Parathyroid adenoma (tissue), 2 donors: ENCODE results near the gene FAM124B.

Source experiments
- H2AFZ ChIP-seq: fragments of 300-600 bp; sonication (generic); one replicate; pipeline ENCODE4 v1.7.0; 2017; ENCODE audit warnings: antibody characterized with exemption, mild to moderate bottlenecking
- H3K27ac ChIP-seq: fragments of 300-600 bp; sonication (generic); one replicate; pipeline ENCODE4 v1.7.0; 2017
- H3K27me3 ChIP-seq: fragments of 300-600 bp; sonication (generic); one replicate; pipeline ENCODE4 v1.7.0; 2017; ENCODE audit warnings: low read length; ENCODE audit not compliant: control insufficient read depth, insufficient read depth
- H3K36me3 ChIP-seq: fragments of 300-600 bp; sonication (generic); one replicate; pipeline ENCODE4 v1.7.0; 2017; ENCODE audit warnings: low read length; ENCODE audit not compliant: control insufficient read depth, insufficient read depth
- H3K4me1 ChIP-seq: fragments of 300-600 bp; sonication (generic); one replicate; pipeline ENCODE4 v1.7.0; 2017; ENCODE audit warnings: control low read depth
- H3K4me2 ChIP-seq: fragments of 300-600 bp; sonication (generic); one replicate; pipeline ENCODE4 v1.7.0; 2017; ENCODE audit warnings: low read length
- H3K4me3 ChIP-seq: fragments of 300-600 bp; sonication (generic); one replicate; pipeline ENCODE4 v1.7.0; 2017; ENCODE audit warnings: low read depth, low read length
- H3K79me2 ChIP-seq: fragments of 300-600 bp; sonication (generic); one replicate; pipeline ENCODE4 v1.7.0; 2017; ENCODE audit warnings: control low read depth
- H3K9ac ChIP-seq: fragments of 300-600 bp; sonication (generic); one replicate; pipeline ENCODE4 v1.7.0; 2017; ENCODE audit warnings: mild to moderate bottlenecking
- H3K9me3 ChIP-seq: fragments of 300-600 bp; sonication (generic); one replicate; pipeline ENCODE4 v1.7.0; 2017; ENCODE audit warnings: low read length; ENCODE audit not compliant: control insufficient read depth
- TF ChIP-seq, protein P1 (sequence below): fragments of 300-600 bp; sonication (generic); IDR thresholded peaks from one replicate; pipeline ENCODE4 v1.7.0; 2017; ENCODE audit warnings: antibody characterized with exemption, mild to moderate bottlenecking
- donor health status: primary hyperparathyroidism.

The FAM124B gene

DNA sequence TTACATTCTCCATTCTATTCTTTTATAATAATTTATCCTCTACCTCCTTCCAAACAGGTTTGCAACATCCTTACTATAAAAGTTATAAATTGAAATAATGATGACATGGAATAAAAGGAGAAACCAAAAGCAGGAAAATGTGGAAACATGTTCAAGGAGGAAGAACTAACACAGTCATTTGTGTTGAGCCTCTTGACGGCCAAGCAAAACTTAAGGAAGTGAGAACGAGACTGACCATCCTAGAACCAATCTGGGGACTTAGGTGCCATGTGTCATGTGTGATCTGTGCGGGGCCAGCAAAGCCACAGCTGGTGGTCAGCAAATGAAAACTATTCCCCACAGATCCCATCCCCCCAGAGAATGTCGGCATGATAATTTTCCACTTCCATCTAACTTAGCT lies 25.6 kb upstream of the FAM124B start:
- H3K4me3 ChIP-seq, result no peak overlapping the region
- no peaks in the 10 kb centered on the region for H3K79me2 ChIP-seq
- no peaks in the 10 kb centered on the region for H3K9me3 ChIP-seq
- H3K4me1 ChIP-seq, result no peaks in the 10 kb centered on the region
- H3K36me3 ChIP-seq, result no peaks in the 10 kb centered on the region
- no peak overlapping the region for H3K9ac ChIP-seq
- H3K27me3 ChIP-seq, result no peaks in the 10 kb centered on the region
- TF ChIP-seq, protein P1, sequence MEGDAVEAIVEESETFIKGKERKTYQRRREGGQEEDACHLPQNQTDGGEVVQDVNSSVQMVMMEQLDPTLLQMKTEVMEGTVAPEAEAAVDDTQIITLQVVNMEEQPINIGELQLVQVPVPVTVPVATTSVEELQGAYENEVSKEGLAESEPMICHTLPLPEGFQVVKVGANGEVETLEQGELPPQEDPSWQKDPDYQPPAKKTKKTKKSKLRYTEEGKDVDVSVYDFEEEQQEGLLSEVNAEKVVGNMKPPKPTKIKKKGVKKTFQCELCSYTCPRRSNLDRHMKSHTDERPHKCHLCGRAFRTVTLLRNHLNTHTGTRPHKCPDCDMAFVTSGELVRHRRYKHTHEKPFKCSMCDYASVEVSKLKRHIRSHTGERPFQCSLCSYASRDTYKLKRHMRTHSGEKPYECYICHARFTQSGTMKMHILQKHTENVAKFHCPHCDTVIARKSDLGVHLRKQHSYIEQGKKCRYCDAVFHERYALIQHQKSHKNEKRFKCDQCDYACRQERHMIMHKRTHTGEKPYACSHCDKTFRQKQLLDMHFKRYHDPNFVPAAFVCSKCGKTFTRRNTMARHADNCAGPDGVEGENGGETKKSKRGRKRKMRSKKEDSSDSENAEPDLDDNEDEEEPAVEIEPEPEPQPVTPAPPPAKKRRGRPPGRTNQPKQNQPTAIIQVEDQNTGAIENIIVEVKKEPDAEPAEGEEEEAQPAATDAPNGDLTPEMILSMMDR, result no peak
- no peak overlapping the region for H2AFZ ChIP-seq
- H3K27ac ChIP-seq, result no peak overlapping the region
- no peak overlapping the region for H3K4me2 ChIP-seq

DNA sequence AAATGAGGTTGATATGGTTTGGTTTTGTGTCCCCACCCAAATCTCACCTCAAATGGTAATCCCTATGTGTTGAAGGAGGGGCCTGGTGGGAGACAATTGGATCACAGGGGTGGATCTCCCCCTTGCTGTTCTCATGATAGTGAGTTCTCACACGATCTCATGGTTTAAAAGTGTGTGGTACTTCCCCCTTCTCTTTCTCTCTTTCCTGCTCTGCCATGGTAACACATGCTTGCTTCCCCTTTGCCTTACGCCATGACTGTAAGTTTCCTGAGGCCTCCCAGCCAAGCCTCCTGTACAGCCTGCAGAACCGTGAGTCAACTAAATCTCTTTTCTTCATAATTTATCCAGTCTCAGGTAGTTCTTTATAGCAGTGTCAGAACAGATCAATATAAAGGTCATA lies 24.7 kb upstream of the FAM124B start:
- no peak overlapping the region for H2AFZ ChIP-seq
- H3K27me3 ChIP-seq, result no peaks in the 10 kb centered on the region
- H3K4me1 ChIP-seq, result peaks cover 3% of the 10 kb centered on the region
- no peaks in the 10 kb centered on the region for H3K36me3 ChIP-seq
- H3K9ac ChIP-seq, result no peak overlapping the region
- TF ChIP-seq, protein P1, result no peak
- H3K27ac ChIP-seq, result no peak overlapping the region
- no peaks in the 10 kb centered on the region for H3K79me2 ChIP-seq
- no peaks in the 10 kb centered on the region for H3K9me3 ChIP-seq
- H3K4me3 ChIP-seq, result no peak overlapping the region
- no peak overlapping the region for H3K4me2 ChIP-seq

DNA sequence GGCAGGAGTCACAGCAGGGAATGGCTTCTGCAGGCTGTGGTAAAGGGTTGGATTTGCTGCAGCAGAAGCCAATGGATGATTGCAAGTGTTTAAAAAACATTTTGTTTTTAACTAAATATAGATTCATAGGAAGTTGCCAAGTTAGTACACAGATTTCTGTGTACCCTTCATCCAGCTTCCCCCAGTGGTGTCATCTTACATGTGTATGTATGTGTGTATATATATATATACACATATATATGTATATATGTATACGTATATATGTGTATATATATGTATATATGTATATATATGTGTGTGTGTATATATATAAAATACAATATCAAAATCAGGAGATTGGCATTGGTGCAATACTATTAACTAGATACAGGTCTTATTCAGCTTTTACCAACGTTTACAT lies 19.2 kb upstream of the FAM124B start:
- Histone ChIP-seq H3K4me1 (peaks cover 21% of the 10 kb centered on the region), H3K27me3 (no peaks in the 10 kb centered on the region), H3K4me2 (no peak overlapping the region), H3K79me2 (no peaks in the 10 kb centered on the region), H3K9me3 (no peaks in the 10 kb centered on the region), H3K27ac (no peak overlapping the region), H3K9ac (no peak overlapping the region), H3K4me3 (no peak overlapping the region), H2AFZ (no peak overlapping the region), H3K36me3 (no peaks in the 10 kb centered on the region)
- TF ChIP-seq, protein P1, result no peak

DNA sequence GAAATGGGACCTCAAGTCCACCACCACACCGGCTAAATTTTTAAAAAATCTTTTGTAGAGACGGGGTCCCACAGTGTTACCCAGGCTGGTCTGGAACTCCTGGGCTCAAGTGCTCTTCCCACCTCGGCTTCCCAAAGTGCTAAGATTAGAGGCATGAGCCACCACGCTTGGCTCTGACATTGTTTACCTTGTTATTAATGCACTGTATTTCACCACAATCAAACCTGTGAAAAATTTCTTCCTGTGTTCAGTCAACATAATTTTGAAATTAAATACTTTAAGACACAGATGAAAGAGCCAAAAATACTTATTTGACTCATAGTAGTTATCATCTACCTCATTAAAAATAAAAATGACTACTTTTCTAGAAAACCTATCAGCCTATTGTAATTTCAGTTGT lies 16.0 kb upstream of the FAM124B start:
- Histone ChIP-seq H3K9me3 (no peaks in the 10 kb centered on the region), H3K36me3 (no peaks in the 10 kb centered on the region), H3K9ac (no peak overlapping the region), H3K4me3 (no peak overlapping the region), H2AFZ (peak overlapping the region; percentile 42), H3K4me1 (peaks cover 26% of the 10 kb centered on the region), H3K79me2 (no peaks in the 10 kb centered on the region), H3K27ac (peak overlapping the region; percentile 68), H3K27me3 (no peaks in the 10 kb centered on the region), H3K4me2 (no peak overlapping the region)
- TF ChIP-seq, protein P1, result no peak

DNA sequence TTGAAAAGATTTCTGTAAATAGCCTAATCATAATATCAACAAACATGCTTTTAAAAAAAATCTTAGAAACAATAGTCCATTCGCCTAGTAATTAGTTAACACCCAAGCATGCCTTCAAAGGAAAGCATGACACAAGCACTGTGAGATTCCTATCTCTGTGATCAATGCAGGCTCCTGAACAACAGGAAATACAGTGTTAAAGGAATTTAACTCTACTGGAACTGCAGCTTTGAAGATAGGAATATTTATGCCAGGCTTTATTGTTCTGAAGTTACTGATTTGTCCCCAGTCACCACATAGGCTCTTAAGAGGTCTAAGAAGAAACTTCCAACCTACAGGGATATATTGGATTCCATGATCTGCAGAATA lies 15.4 kb upstream of the FAM124B start:
- peaks cover 30% of the 10 kb centered on the region for H3K4me1 ChIP-seq
- H3K79me2 ChIP-seq, result no peaks in the 10 kb centered on the region
- no peaks in the 10 kb centered on the region for H3K36me3 ChIP-seq
- peak overlapping the region; percentile 68 for H3K27ac ChIP-seq
- no peak overlapping the region for H3K9ac ChIP-seq
- H3K4me2 ChIP-seq, result no peak overlapping the region
- H2AFZ ChIP-seq, result peak overlapping the region; percentile 42
- no peak overlapping the region for H3K4me3 ChIP-seq
- H3K27me3 ChIP-seq, result no peaks in the 10 kb centered on the region
- no peaks in the 10 kb centered on the region for H3K9me3 ChIP-seq
- TF ChIP-seq, protein P1, result no peak
